ENCODE results near the gene CDH8.
"Not testable (repeated sequence)": the region's sequence is repeated elsewhere in the genome, so short reads cannot be mapped to it uniquely, and the experiment has no call there.

CDH8 gene

GRCh38 chr16:61763013-61763412 lies 273.2 kb downstream of the CDH8 start:
- FAIRE-seq = no peak

GRCh38 chr16:61730997-61731396 lies 305.2 kb downstream of the CDH8 start:
- FAIRE-seq = no peak

DNA sequence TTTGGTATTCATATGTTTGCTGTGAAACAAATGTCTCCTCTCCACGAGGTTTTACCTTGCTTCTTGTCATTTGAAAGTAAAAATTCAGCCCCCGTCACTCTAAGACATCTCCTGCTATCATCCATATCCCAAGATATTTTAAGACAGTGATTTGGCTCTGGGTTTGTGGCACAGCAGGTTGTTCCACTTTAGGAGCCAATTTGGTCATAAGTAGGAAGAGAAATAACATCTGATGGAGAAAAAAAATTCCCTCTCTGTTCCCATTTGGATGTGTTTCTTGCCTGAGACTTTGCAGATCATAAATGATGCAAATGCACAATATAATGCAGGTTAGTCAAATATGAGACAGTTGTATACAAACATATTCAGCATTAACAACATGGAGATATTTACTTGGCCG lies 309.5 kb downstream of the CDH8 start:
- FAIRE-seq = no peak

DNA sequence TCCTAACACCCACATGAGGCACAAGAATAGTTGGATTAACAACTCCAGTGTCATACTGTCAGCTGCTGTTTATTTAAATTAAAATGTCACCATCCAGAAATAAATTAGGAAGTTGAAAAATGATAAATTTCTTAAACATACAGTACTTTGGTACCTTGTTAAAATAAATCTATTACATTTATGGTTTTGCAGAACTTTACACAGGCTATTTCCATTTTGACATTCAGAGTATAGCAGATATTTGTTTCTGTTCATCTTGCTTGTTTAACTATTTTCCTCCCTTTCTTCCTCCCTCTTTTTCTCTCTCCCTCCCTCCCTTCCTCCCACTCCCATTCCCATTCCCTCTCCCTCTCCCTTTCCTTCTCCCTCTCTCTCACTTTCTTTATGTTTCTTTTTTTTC lies 310.1 kb downstream of the CDH8 start:
- FAIRE-seq = no peak

GRCh38 chr16:61721544-61721943 lies 314.7 kb downstream of the CDH8 start:
- FAIRE-seq = no peak

DNA sequence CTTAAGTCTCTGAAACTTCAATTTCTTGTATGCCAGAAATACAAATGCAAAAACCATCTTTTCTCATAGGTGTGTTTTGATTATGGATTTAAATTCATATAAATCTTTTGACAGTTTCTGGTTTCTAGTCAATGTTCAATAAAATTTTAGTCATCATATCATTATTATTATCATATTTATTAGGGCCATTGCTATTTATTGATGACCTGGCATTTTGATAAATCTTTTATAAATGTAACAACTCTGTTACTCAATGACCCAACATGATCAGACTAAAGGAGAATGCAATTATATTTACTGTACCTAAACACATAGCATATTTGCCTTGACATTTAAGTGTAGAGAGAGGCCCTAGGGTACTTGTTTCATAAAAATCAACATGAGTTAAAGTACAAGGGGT lies 320.8 kb downstream of the CDH8 start:
- FAIRE-seq = no peak

GRCh38 chr16:61713787-61714186 lies 322.5 kb downstream of the CDH8 start:
- no peak for FAIRE-seq

DNA sequence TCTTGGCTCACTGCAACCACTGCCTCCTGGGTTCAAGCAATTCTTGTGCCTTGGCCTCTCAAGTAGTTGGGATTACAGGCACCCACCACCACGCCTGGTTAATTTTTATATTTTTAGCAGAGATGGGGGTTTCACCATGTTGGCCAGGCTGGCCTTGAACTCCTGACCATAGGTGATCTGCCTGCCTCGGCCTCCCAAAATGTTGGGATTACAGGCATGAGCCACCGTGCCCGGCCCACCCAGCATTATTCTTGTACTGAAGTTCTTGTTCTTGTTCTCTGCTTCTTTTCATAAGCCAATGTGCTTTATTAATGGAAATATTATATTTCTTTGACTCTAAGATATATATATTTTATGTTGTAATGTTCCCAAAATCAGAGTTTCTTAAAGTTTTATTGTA lies 336.6 kb downstream of the CDH8 start:
- FAIRE-seq = not testable (repeated sequence)

GRCh38 chr16:61684541-61684940 lies 351.7 kb downstream of the CDH8 start:
- FAIRE-seq = no peak

DNA sequence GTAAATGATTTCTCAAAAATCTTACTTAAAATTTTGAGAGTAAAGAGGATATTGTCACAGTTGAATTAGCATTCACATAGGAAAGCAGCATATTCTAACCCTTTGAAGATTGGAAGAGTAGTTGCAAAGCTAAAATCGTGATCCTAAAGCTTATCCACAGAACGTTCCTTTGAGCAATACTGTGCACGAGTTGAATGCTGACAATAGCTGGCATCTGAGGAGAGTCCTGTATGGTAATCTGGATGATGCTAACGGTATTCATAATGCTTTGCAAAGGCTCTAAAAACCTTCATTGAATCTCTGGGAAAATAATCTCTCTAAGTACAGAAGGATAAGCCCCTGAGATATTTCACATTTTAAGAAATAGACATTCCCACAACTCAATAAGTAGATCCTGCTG lies 354.6 kb downstream of the CDH8 start:
- no peak for FAIRE-seq

GRCh38 chr16:61681124-61681523 lies 355.1 kb downstream of the CDH8 start:
- FAIRE-seq = no peak

DNA sequence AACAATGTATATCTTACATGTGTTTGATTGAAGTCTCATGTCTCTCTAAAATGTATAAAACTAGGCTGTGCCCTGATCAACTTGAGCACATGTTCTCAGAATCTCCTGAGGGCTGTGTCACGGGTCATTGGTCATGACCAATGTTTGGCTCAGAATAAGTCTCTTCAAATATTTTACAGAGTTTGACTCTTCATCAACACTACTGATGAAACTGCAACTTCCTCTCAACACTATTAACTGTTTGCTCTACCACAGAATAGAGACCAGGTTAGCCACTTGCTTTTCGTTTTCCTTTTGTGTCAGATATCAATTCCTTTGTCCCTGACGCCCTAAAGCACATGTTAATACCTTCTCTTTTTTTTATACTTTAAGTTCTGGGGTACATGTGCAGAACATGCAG lies 358.1 kb downstream of the CDH8 start:
- no peak for FAIRE-seq

DNA sequence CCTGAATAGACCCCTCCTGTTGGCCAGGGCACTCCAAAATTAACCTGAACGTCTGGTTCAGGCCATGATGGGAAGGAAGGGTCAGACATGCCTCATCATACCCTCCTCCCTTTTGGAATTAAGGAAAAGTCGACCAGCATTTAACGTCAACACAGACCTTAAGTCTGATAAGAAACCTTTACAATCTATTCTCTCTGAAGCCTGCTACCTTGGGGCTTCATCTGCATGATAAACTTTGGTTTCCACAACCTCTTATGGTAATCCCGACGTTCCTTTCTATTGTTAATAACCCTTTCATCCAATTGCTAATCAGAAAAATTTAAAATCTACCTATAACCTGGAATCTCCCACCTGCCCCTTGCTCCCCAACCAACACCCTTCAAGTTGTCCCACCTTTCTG lies 358.5 kb downstream of the CDH8 start:
- FAIRE-seq = no peak

DNA sequence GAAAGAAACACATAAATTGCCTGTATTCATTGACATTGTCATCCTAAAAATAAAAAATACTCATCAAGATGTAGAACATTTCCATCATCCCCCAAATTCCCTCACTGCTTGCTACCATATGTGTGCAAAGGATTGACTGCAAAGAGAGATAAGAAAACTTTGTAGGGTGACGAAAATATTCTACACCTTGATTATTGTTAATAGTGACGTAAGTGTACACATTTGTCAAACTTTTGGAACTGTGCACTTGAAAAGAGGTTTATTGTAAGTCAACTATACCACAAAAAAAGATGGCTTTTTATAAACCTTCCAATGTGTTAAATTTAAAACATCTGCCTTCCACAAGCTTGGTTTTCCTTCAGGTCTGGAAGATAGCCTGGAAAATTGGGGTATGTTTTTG lies 359.5 kb downstream of the CDH8 start:
- no peak for FAIRE-seq

GRCh38 chr16:61671161-61671560 lies 365.1 kb downstream of the CDH8 start:
- no peak for FAIRE-seq

- no peak for FAIRE-seq
Observed at GRCh38 chr16:61665512-61665911, 370.7 kb downstream of the CDH8 start.

DNA sequence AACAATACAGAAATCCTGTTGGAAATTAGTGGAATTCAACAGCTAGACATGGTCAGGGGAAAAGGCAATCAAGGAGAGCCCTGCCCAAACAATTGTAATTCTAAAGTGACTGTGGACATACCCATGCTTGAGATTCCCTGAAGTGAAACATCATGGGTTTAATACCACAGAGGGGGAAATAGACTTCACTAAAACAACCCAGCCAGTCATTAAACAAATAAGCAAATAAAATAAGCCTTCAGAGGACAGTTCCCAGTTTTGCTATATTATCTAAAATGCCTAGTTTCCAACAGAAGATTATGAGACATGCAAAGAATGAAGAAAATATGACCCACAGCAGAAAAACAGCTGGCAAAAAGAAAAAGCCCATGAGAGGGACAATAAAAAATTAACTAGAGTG lies 376.3 kb downstream of the CDH8 start:
- no peak for FAIRE-seq

- FAIRE-seq = no peak
Observed at GRCh38 chr16:61654962-61655361, 381.3 kb downstream of the CDH8 start.

- FAIRE-seq = no peak
Observed at GRCh38 chr16:61653544-61653943, 382.7 kb downstream of the CDH8 start.

GRCh38 chr16:61645561-61645960 lies 390.7 kb downstream of the CDH8 start:
- no peak for FAIRE-seq

DNA sequence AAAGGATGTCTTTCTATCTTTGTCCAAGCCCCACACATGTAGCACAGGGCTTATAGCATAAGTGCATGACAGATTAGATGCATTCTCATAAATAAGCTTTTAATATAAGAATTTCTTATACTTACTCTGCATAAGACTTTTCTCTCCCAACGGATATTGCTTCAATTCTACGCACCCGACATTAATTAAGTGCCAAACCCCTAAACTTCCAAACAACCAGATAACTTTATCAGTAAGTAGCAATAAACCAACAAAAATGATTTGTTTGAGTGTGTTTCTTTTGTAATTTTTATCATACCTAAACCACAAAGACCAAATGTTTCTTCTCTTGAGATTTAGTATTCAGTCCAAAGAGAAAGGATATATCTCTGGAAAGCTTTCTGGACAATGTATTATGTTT lies 391.5 kb downstream of the CDH8 start:
- FAIRE-seq = no peak

GRCh38 chr16:61617219-61617783 lies 418.9 kb downstream of the CDH8 start:
- FAIRE-seq = no peak

GRCh38 chr16:61616088-61616487 lies 420.1 kb downstream of the CDH8 start:
- no peak for FAIRE-seq

DNA sequence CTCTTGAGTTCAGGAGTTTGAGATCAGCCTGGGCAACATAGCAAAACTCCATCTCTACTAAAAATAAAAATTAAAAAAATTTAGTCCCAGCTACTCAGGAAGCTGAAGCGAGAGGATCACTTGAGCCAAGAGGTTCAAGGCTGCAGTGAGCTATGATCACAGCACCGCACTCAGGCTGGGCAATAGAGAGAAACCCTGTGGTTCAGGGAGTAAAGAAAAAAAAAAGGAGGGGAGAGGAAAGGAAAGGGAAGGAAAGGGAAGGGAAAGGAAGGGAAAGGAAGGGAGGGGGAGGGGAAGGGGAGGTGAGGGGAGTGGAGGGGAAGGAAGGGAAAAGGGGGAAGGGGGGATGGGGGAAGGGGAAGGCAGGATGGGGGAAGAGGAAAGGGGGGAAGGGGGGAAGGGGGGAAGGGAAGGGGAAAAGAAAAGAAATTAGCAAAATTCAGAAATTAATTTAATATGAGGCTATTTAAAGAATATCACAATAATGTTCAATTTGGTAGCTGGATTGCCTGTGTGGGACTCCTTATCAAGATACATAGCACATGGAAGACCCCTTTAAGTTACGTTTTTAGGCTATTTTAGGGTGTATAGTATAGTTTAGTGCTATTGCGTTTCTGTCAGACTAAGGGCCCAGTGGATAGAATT lies 424.3 kb downstream of the CDH8 start:
- no peak for FAIRE-seq

DNA sequence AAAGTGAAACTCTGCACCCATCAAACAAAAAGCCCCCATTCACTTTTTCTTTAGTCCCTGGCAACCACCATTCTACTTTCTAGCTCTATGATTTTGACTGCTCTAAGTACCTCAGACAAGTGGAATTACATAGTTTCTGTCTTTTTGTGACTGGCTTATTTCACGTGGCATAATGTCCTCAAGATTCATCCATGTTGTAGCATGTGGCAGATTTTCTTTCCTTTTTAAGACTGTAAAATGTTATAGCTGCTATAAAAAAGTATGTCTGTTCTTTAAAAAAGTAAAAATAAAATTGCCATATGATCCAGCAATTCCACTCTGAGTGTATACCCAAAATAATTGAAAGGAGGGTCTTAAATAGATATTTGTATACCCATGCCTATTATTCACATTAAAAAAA lies 429.7 kb downstream of the CDH8 start:
- no peak for FAIRE-seq
